GM12891 (cell line): ENCODE results near the gene DYSF.

ENCODE experiments used
- DNase-seq: peaks from one replicate; pipeline ENCODE4 v3.0.0; 2011; ENCODE audit warnings: low spot score; ENCODE audit not compliant: insufficient read length
- FAIRE-seq: peaks from 2 replicates; lab custom pipeline; 2011; peaks lifted over from hg19 to GRCh38; lab: Jason Lieb, UNC
- PAX5 ChIP-seq: IDR thresholded peaks from 2 replicates; pipeline ENCODE4 v1.6.1; 2011; ENCODE audit warnings: low read length, moderate library complexity, mild to moderate bottlenecking; ENCODE audit not compliant: insufficient read depth, severe bottlenecking
- POLR2A ChIP-seq: IDR thresholded peaks from 2 replicates; pipeline ENCODE4 v1.6.1; 2011; ENCODE audit warnings: low read depth, low read length, control low read depth
- POLR2AphosphoS5 ChIP-seq: IDR thresholded peaks from 2 replicates; pipeline ENCODE4 v1.6.1; 2011; ENCODE audit warnings: low read depth, low read length, control low read depth
- POU2F2 ChIP-seq: IDR thresholded peaks from 2 replicates; pipeline ENCODE4 v1.6.1; 2011; ENCODE audit warnings: low read depth, mild to moderate bottlenecking, control low read depth, low read length, moderate library complexity
- SPI1 ChIP-seq: IDR thresholded peaks from 2 replicates; pipeline ENCODE4 v1.6.1; 2011; ENCODE audit warnings: low read depth, low read length, control low read depth
- TAF1 ChIP-seq: IDR thresholded peaks from 2 replicates; pipeline ENCODE4 v1.6.1; 2011; ENCODE audit warnings: low read depth, low read length, control low read depth

Gene DYSF

DNA sequence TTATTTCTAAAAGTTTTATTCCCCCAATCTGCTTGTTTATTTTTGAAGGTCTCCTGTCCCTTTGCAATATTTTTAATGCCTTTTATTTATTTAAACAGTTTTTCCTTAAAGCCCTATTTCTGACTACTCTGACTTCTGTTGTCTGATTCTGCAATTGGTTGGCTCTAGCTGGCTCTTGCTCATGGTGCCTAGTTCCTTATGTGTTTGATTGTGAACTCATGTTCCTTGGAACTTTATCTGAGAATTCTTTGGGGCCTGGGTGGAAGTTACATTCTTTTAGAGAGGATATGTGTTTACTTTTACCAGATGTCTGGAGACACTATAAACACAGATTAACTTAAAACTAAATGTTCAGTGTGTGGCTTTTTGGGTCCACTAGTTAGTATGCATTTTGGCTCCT lies 175.9 kb downstream of the DYSF start:
- TF ChIP-seq TAF1 (no peak), POLR2AphosphoS5 (no peak), POU2F2 (no peak), SPI1 (no peak), POLR2A (no peak), PAX5 (no peak)
- FAIRE-seq (no peak), DNase-seq (no peak)

- TF ChIP-seq PAX5 (no peak), POU2F2 (no peak), POLR2AphosphoS5 (no peak)
- FAIRE-seq (no peak), DNase-seq (no peak)
Measured at GRCh38 chr2:71629771-71630453, 176.6 kb downstream of the DYSF start.

DNA sequence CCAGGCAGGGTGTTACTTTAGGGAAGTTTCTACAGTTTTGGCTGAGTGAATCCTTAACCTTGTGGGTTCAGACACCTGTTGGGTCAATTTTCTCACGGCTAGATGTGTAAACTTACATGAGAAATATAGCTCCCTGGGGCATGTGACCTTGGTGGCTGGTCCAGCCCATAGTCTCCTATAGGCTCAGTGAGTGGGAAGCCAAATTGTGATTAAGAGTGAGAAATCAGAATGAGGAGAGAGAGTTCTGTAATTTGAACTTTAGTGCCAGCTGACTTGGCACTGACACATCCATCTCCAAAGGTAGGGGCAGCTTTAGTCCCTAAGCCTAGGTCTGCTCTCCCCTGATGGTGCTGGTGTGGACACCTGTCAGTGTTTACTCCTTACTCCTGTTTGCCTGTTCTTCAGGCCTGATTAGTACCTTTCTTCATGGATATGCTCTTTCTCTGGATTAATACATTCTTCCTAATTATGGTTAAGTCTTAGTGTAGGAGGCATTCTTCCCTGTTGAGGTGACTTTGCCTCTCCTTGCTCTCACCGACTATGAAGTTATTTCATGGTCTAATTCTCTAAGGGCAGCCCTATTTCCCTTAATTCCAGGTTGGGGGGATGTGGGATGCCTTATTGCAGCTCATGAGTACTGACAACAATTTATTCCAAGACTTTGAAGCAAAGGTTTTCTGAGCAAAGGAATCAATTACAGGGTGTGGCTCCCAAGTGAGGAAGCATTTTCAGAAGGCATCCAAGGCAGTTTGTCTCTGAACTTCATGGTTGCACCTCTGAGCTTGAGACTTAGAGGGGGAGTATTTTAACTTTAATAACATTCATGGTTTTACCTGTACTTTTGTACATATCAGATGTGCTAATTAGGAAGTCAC lies 177.3 kb downstream of the DYSF start:
- FAIRE-seq (no peak), DNase-seq (no peak)
- TF ChIP-seq TAF1 (no peak), POLR2A (no peak), PAX5 (no peak), POU2F2 (no peak), POLR2AphosphoS5 (no peak), SPI1 (no peak)

DNA sequence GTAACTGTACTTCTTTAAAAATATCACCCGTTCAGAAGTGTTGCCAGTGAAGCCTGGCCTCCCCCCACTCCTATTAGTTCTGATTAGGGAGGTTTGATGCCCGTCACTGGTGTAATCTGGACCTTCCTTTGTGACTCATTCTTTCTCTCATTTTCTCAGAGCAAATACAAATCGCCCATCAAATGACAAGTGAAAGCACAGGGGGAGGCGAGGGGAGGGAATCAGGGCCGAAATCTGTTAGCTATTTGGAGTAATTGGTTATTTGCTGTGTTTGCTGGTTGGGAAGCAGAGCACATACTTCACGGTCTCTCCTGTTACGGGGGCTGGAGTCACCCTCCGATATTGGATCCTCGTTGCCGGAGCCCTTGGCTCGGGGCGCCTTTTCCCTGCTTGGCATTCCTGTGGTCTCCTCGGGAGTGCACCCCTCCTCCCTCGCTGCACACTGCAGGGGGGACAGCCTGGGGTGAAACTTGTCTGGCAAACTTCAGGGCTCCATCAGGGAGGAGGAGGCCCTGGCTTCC lies 178.1 kb downstream of the DYSF start:
- TF ChIP-seq PAX5: no peak
- TF ChIP-seq POLR2AphosphoS5: no peak
- TF ChIP-seq POLR2A: no peak
- TF ChIP-seq TAF1: no peak
- no peak for TF ChIP-seq POU2F2
- TF ChIP-seq SPI1: no peak
- no peak for DNase-seq
- FAIRE-seq: no peak

DNA sequence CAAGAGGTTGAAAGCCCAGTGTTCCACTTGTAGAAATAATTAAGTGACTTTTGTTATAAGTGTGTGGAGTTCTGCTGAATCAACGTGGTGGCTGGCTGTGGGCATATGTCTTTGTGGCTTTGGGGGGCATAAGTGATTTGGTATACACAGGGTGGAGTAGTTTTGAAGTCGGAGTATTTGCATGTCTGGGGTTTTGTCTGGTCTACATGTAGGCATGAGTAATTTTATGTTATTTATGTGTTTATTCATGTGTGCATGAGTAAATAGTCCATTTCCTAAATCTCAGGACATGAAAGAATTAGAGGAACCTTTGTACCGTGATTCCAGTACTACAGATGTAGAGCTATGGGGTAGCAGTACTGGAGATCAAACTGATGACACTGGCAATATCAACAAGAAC lies 179.7 kb downstream of the DYSF start:
- DNase-seq (no peak), FAIRE-seq (no peak)
- TF ChIP-seq SPI1 (no peak), TAF1 (no peak), POU2F2 (no peak), PAX5 (no peak), POLR2A (no peak), POLR2AphosphoS5 (no peak)

GRCh38 chr2:71634567-71634966 lies 181.2 kb downstream of the DYSF start:
- no peak for FAIRE-seq
- DNase-seq: no peak
- no peak for TF ChIP-seq TAF1
- no peak for TF ChIP-seq PAX5
- TF ChIP-seq POU2F2: no peak
- no peak for TF ChIP-seq POLR2A
- no peak for TF ChIP-seq SPI1
- no peak for TF ChIP-seq POLR2AphosphoS5

GRCh38 chr2:71635798-71636197 lies 182.4 kb downstream of the DYSF start:
- TF ChIP-seq SPI1: peak; percentile 34; the same call in 1 of the 2 replicates
- no peak for TF ChIP-seq POU2F2
- no peak for DNase-seq
- no peak for FAIRE-seq

- TF ChIP-seq POLR2AphosphoS5 (no peak), POLR2A (no peak), SPI1 (no peak), POU2F2 (no peak), TAF1 (no peak), PAX5 (no peak)
- DNase-seq: no peak
- no peak for FAIRE-seq
Measured at GRCh38 chr2:71637168-71637567, 183.8 kb downstream of the DYSF start.

DNA sequence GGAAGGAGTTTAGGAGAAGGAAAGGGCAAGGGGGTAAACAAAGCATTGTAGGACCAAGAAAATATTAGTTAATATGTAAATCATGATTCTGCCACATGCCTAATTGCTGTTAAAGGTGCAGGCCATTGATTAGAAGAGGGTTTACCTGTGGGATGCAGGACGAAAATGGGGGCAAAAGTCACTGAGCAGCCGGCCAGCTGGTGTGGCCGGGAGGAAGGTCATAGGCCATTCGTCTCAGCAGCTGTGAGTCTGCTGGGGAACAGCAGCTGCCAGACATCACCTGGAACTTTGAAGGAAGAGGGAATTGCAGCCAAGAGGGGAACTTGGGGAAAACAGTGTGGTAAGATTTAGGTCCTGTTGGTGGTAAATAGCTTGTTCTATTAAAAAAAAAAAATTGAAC lies 184.4 kb downstream of the DYSF start:
- no peak for DNase-seq
- TF ChIP-seq POLR2AphosphoS5: no peak
- TF ChIP-seq POLR2A: no peak
- no peak for TF ChIP-seq PAX5
- no peak for TF ChIP-seq SPI1
- no peak for TF ChIP-seq POU2F2
- TF ChIP-seq TAF1: no peak
- FAIRE-seq: no peak

- DNase-seq (no peak), FAIRE-seq (no peak)
- TF ChIP-seq PAX5 (no peak), POU2F2 (no peak), SPI1 (no peak), POLR2AphosphoS5 (no peak)
Measured at GRCh38 chr2:71639735-71640134, 186.4 kb downstream of the DYSF start.
